Subcutaneous abdominal adipose tissue (tissue), 5 donors: ENCODE data around the gene NEURL4.

Experiments
- H3K27ac ChIP-seq: one replicate; pipeline ENCODE4 v1.7.0; 2013; ENCODE audit warnings: low read depth, mild to moderate bottlenecking, inconsistent platforms, low read length, moderate library complexity
- H3K27me3 ChIP-seq, 5 donors: one replicate each; pipeline ENCODE4 v1.7.0; 2013; ENCODE audit warnings: low read length in 5 of 5, inconsistent platforms in 1 of 5; ENCODE audit not compliant: control insufficient read depth in 5 of 5, insufficient read depth in 4 of 5
- H3K36me3 ChIP-seq, 5 donors: one replicate each; pipeline ENCODE4 v1.7.0; 2013; ENCODE audit warnings: low read length in 5 of 5; ENCODE audit not compliant: control insufficient read depth in 5 of 5, insufficient read depth in 5 of 5
- H3K4me1 ChIP-seq, 5 donors: one replicate each; pipeline ENCODE4 v1.7.0; 2013; ENCODE audit warnings: low read length in 5 of 5, mild to moderate bottlenecking in 3 of 5, moderate library complexity in 1 of 5; ENCODE audit not compliant: control insufficient read depth in 5 of 5, insufficient read depth in 5 of 5
- H3K4me3 ChIP-seq, 5 donors: one replicate each; pipeline ENCODE4 v1.7.0; 2013; ENCODE audit warnings: low read length in 5 of 5, low read depth in 1 of 5
- H3K9ac ChIP-seq, 5 donors: one replicate each; pipeline ENCODE4 v1.7.0; 2013; ENCODE audit warnings: low read length in 5 of 5, mild to moderate bottlenecking in 4 of 5, moderate library complexity in 3 of 5
- H3K9me3 ChIP-seq, 5 donors: one replicate each; pipeline ENCODE4 v1.7.0; 2013; ENCODE audit warnings: low read length in 5 of 5; ENCODE audit not compliant: control insufficient read depth in 5 of 5
- donor health status: healthy.
- donor health status: healthy.
- donor health status: healthy.
- donor health status: healthy.
- donor health status: healthy.

Gene NEURL4

GRCh38 chr17:7326186-7326585 is 2.9 kb downstream of the NEURL4 start:
- Histone ChIP-seq H3K27ac (no peak overlapping the region), H3K9me3 (no peaks in the 10 kb centered on the region), H3K4me3 (no peak overlapping the region), H3K9ac (no peak overlapping the region), H3K4me1 (peaks cover 3 to 29% (median 20%) of the 10 kb centered on the region in 5 donors), H3K36me3 (peaks cover 0 to 60% (median 53%) of the 10 kb centered on the region in 5 donors), H3K27me3 (no peaks in the 10 kb centered on the region)

- H3K4me1 ChIP-seq = peaks cover 3 to 21% (median 14%) of the 10 kb centered on the region in 5 donors
- H3K27me3 ChIP-seq = no peaks in the 10 kb centered on the region
- no peak overlapping the region for H3K4me3 ChIP-seq
- peaks cover 0 to 71% (median 64%) of the 10 kb centered on the region in 5 donors for H3K36me3 ChIP-seq
- H3K9ac ChIP-seq = no peak overlapping the region
- no peaks in the 10 kb centered on the region for H3K9me3 ChIP-seq
- no peak overlapping the region for H3K27ac ChIP-seq
These were observed 4.1 kb downstream of the NEURL4 start for GRCh38 chr17:7325031-7325528.

- Histone ChIP-seq H3K9ac (no peak overlapping the region), H3K36me3 (peaks cover 0 to 72% (median 66%) of the 10 kb centered on the region in 5 donors)
These were observed 4.7 kb downstream of the NEURL4 start for GRCh38 chr17:7324438-7324779.

GRCh38 chr17:7323731-7324437 is 5.3 kb downstream of the NEURL4 start:
- H3K36me3 ChIP-seq = peaks cover 0 to 74% (median 68%) of the 10 kb centered on the region in 5 donors

More at GRCh38 chr17:7324438-7324779, 4.7 kb downstream of the NEURL4 start:
- Histone ChIP-seq H3K27me3 (no peaks in the 10 kb centered on the region), H3K27ac (no peak overlapping the region), H3K9me3 (no peaks in the 10 kb centered on the region), H3K4me3 (no peak overlapping the region), H3K4me1 (peaks cover 2 to 15% (median 11%) of the 10 kb centered on the region in 5 donors)

GRCh38 chr17:7322520-7323194 is 6.5 kb downstream of the NEURL4 start:
- peaks cover 0 to 3% (median 0%) of the 10 kb centered on the region in 5 donors for H3K4me1 ChIP-seq
- no peaks in the 10 kb centered on the region for H3K27me3 ChIP-seq
- no peak overlapping the region for H3K4me3 ChIP-seq
- H3K9me3 ChIP-seq = no peaks in the 10 kb centered on the region
- H3K36me3 ChIP-seq = peaks cover 0 to 86% (median 81%) of the 10 kb centered on the region in 5 donors
- no peak overlapping the region for H3K27ac ChIP-seq
- H3K9ac ChIP-seq = peak overlapping the region in 1 of 5 donors; percentile 14

More at GRCh38 chr17:7323731-7324437, 5.3 kb downstream of the NEURL4 start:
- Histone ChIP-seq H3K27ac (no peak overlapping the region), H3K9me3 (no peaks in the 10 kb centered on the region), H3K4me1 (peaks cover 2 to 14% (median 10%) of the 10 kb centered on the region in 5 donors), H3K9ac (no peak overlapping the region), H3K4me3 (no peak overlapping the region), H3K27me3 (no peaks in the 10 kb centered on the region)

GRCh38 chr17:7321466-7321865 is 7.7 kb downstream of the NEURL4 start:
- Histone ChIP-seq H3K9me3 (no peaks in the 10 kb centered on the region), H3K4me1 (no peaks in the 10 kb centered on the region), H3K27me3 (no peaks in the 10 kb centered on the region), H3K4me3 (no peak overlapping the region), H3K36me3 (peaks cover 0 to 86% (median 85%) of the 10 kb centered on the region in 5 donors), H3K27ac (no peak overlapping the region), H3K9ac (no peak overlapping the region)

GRCh38 chr17:7318121-7318860 is 10.8 kb downstream of the NEURL4 start:
- no peaks in the 10 kb centered on the region for H3K9me3 ChIP-seq
- no peak overlapping the region for H3K27ac ChIP-seq
- H3K9ac ChIP-seq = no peak overlapping the region
- H3K36me3 ChIP-seq = peaks cover 0 to 67% (median 64%) of the 10 kb centered on the region in 5 donors
- peaks cover 3 to 24% (median 24%) of the 10 kb centered on the region in 5 donors for H3K4me1 ChIP-seq
- no peak overlapping the region for H3K4me3 ChIP-seq
- no peaks in the 10 kb centered on the region for H3K27me3 ChIP-seq

GRCh38 chr17:7317161-7317803 is 11.9 kb downstream of the NEURL4 start:
- peaks cover 0 to 67% (median 64%) of the 10 kb centered on the region in 5 donors for H3K36me3 ChIP-seq
- H3K9ac ChIP-seq = no peak overlapping the region
- H3K4me1 ChIP-seq = peaks cover 3 to 33% (median 28%) of the 10 kb centered on the region in 5 donors
- H3K9me3 ChIP-seq = no peaks in the 10 kb centered on the region
- H3K4me3 ChIP-seq = no peak overlapping the region
- no peak overlapping the region for H3K27ac ChIP-seq
- H3K27me3 ChIP-seq = no peaks in the 10 kb centered on the region

GRCh38 chr17:7315570-7316235 is 13.4 kb downstream of the NEURL4 start:
- H3K36me3 ChIP-seq = peaks cover 2 to 64% (median 61%) of the 10 kb centered on the region in 5 donors
- H3K9me3 ChIP-seq = no peaks in the 10 kb centered on the region

More at GRCh38 chr17:7315570-7316235, 13.4 kb downstream of the NEURL4 start:
- no peaks in the 10 kb centered on the region for H3K27me3 ChIP-seq
- H3K9ac ChIP-seq = peak overlapping the region in 4 of 5 donors; percentile 77 to 87 (median 82)
- peak overlapping the region; percentile 90 for H3K27ac ChIP-seq
- peaks cover 5 to 33% (median 29%) of the 10 kb centered on the region in 5 donors for H3K4me1 ChIP-seq
- H3K4me3 ChIP-seq = peak overlapping the region; percentile 31 to 87 (median 80)
